SU-DHL-6 (cell line): ENCODE measurements around the gene RAB3GAP2.
"Not testable (repeated sequence)": the region's sequence is repeated elsewhere in the genome, so short reads cannot be mapped to it uniquely, and the experiment has no call there.

ENCODE experiments used
- H2AFZ ChIP-seq: fragments of 200-600 bp; sonication (generic); 2 replicates; pipeline ENCODE4 v1.6.1; 2014; ENCODE audit warnings: low read depth, mild to moderate bottlenecking, moderate library complexity, mixed read lengths, antibody characterized with exemption, low read length; ENCODE audit not compliant: severe bottlenecking
- H3F3A ChIP-seq: fragments of 200-600 bp; shearing (Covaris generic); 2 replicates; pipeline ENCODE4 v1.6.0; 2016; ENCODE audit warnings: antibody characterized with exemption, mild to moderate bottlenecking; ENCODE audit not compliant: insufficient read depth
- H3K27ac ChIP-seq: fragments of 200-600 bp; sonication (generic); 2 replicates; pipeline ENCODE4 v1.5.1; 2016; ENCODE audit warnings: low read depth, mild to moderate bottlenecking, low read length, moderate library complexity, mixed read lengths
- H3K27me3 ChIP-seq: fragments of 200-600 bp; sonication (generic), shearing (Covaris generic); 2 replicates; pipeline ENCODE4 v1.6.0; 2014; ENCODE audit warnings: mild to moderate bottlenecking, low read length
- H3K36me3 ChIP-seq: fragments of 200-600 bp; sonication (generic); 2 replicates; pipeline ENCODE4 v1.6.1; 2014; ENCODE audit warnings: mild to moderate bottlenecking, low read length, mixed read lengths
- H3K4me2 ChIP-seq: fragments of 300-600, 200-600 bp; shearing (Covaris generic), sonication (generic); 2 replicates; pipeline ENCODE4 v1.6.0; 2014; ENCODE audit warnings: low read length, low read depth, mild to moderate bottlenecking; ENCODE audit not compliant: poor library complexity, severe bottlenecking
- H3K4me3 ChIP-seq: fragments of 200-600 bp; sonication (generic); 2 replicates; pipeline ENCODE4 v1.5.1; 2014; ENCODE audit warnings: antibody characterized with exemption, low read length, mild to moderate bottlenecking, mixed read lengths; ENCODE audit not compliant: insufficient read depth, poor library complexity, severe bottlenecking
- H3K79me2 ChIP-seq: fragments of 200-600 bp; sonication (generic); 2 replicates; pipeline ENCODE4 v1.6.1; 2014; ENCODE audit warnings: mild to moderate bottlenecking, low read length, moderate library complexity; ENCODE audit not compliant: insufficient read depth
- H3K9ac ChIP-seq: fragments of 200-600 bp; sonication (generic); 2 replicates; pipeline ENCODE4 v1.7.0; 2014; ENCODE audit warnings: mild to moderate bottlenecking, low read length
- H3K9me2 ChIP-seq: fragments of 200-600 bp; sonication (generic); replicated peaks from 2 replicates; pipeline ENCODE4 v1.6.1; 2014; ENCODE audit warnings: low read length; ENCODE audit not compliant: insufficient read depth
- H3K9me3 ChIP-seq: fragments of 200-600 bp; sonication (generic); 2 replicates; pipeline ENCODE4 v1.6.1; 2014; ENCODE audit warnings: low read length, mixed read lengths; ENCODE audit not compliant: insufficient read depth
- H4K20me1 ChIP-seq: fragments of 200-600 bp; sonication (generic); 2 replicates; pipeline ENCODE4 v1.6.1; 2014; ENCODE audit warnings: low read depth, mild to moderate bottlenecking, antibody characterized with exemption, low read length, moderate library complexity, mixed read lengths
- CTCF ChIP-seq: fragments of 200-600 bp; sonication (generic); IDR thresholded peaks from one replicate; pipeline ENCODE4 v1.5.1; 2017; ENCODE audit warnings: antibody characterized with exemption, mild to moderate bottlenecking, low read length, moderate library complexity; ENCODE audit not compliant: insufficient read depth, poor library complexity, severe bottlenecking
- EZH2phosphoT487 ChIP-seq: fragments of 200-600 bp; sonication (generic), shearing (Covaris generic); conservative IDR thresholded peaks from 2 replicates; pipeline ENCODE4 v1.6.1; 2018; ENCODE audit warnings: mild to moderate bottlenecking, antibody characterized with exemption, low read length, moderate library complexity, mixed read lengths

The RAB3GAP2 gene

GRCh38 chr1:220170836-220171526 is 101.3 kb downstream of the RAB3GAP2 start:
- Histone ChIP-seq H3K27me3 (no peaks in the 10 kb centered on the region), H3K9me3 (no peaks in the 10 kb centered on the region), H3K9me2 (no peaks in the 10 kb centered on the region), H3K36me3 (peaks cover 57% of the 10 kb centered on the region), H3K9ac (no peak overlapping the region), H2AFZ (no peak overlapping the region), H3K4me2 (no peak overlapping the region), H3K79me2 (no peaks in the 10 kb centered on the region), H3F3A (no peaks in the 10 kb centered on the region), H3K4me3 (no peak overlapping the region), H3K27ac (no peak overlapping the region), H4K20me1 (no peaks in the 10 kb centered on the region)
- TF ChIP-seq EZH2phosphoT487 = no peak
- TF ChIP-seq CTCF = no peak

- not testable (repeated sequence) for H4K20me1 ChIP-seq, H3F3A ChIP-seq, H3K27me3 ChIP-seq, H3K9me2 ChIP-seq, H3K79me2 ChIP-seq, H3K9me3 ChIP-seq, H3K27ac ChIP-seq, H3K4me3 ChIP-seq, H3K4me2 ChIP-seq, H3K9ac ChIP-seq, H2AFZ ChIP-seq
- H3K36me3 ChIP-seq = peaks cover 57% of the 10 kb centered on the region
Observed at GRCh38 chr1:220169887-220170286, 102.4 kb downstream of the RAB3GAP2 start.

GRCh38 chr1:220166853-220167252 is 105.4 kb downstream of the RAB3GAP2 start:
- TF ChIP-seq EZH2phosphoT487 = no peak
- TF ChIP-seq CTCF = no peak
- Histone ChIP-seq H3K79me2 (no peaks in the 10 kb centered on the region), H3K9me3 (no peaks in the 10 kb centered on the region), H3K4me3 (no peak overlapping the region), H3K9me2 (no peaks in the 10 kb centered on the region), H3K27ac (no peak overlapping the region), H3K36me3 (peaks cover 55% of the 10 kb centered on the region), H4K20me1 (no peaks in the 10 kb centered on the region), H3K9ac (no peak overlapping the region), H3F3A (no peaks in the 10 kb centered on the region), H2AFZ (no peak overlapping the region), H3K4me2 (no peak overlapping the region), H3K27me3 (no peaks in the 10 kb centered on the region)

GRCh38 chr1:220164517-220164916 is 107.7 kb downstream of the RAB3GAP2 start:
- no peaks in the 10 kb centered on the region for H3K9me3 ChIP-seq
- peaks cover 38% of the 10 kb centered on the region for H3K36me3 ChIP-seq
- H2AFZ ChIP-seq = no peak overlapping the region
- H3F3A ChIP-seq = no peaks in the 10 kb centered on the region
- H3K27me3 ChIP-seq = no peaks in the 10 kb centered on the region
- no peak overlapping the region for H3K27ac ChIP-seq
- no peak for TF ChIP-seq EZH2phosphoT487
- TF ChIP-seq CTCF = no peak
- H3K4me2 ChIP-seq = no peak overlapping the region
- no peak overlapping the region for H3K4me3 ChIP-seq
- H3K9me2 ChIP-seq = no peaks in the 10 kb centered on the region
- no peaks in the 10 kb centered on the region for H4K20me1 ChIP-seq
- no peak overlapping the region for H3K9ac ChIP-seq
- H3K79me2 ChIP-seq = no peaks in the 10 kb centered on the region
